Measurements from ENCODE around the gene MAP2. TPM values are rescaled to one million over a fixed set of nuclear protein-coding genes. Genes with fewer than 3 reads are reported as not detected.

MAP2 gene
- total and polyA plus RNA-seq, 2 experiments from 2014 or later: 2.9 to 4.4 TPM

DNA sequence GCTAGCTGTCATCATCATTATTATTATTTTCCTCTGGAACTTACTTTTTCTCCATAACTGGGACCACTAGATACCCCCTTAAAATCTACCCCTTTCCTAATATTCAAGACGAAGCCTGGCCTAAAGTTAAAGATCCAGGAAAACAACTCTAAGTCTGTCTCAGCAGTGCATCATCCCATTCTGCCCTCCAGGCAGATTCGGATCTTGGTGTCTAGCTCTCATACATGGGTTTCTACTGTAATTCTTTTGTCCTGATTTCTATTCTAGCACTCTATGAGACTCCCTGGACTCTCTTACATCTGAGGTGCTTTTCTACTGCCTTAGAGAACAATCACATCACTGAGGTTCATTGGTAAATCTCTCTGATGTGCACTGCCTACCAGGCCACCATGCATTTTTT, 35.5 kb downstream of the MAP2 start:
- H3K4me1 ChIP-seq (ENCODE audit: insufficient read depth): peaks cover 17% of the 10 kb centered on the region
- TF ChIP-seq ZNF114 (CRISPR knock-in tag; IDR thresholded peaks at IDR 0.05): no peak
- no peak for TF ChIP-seq ETS1 (IDR thresholded peaks at IDR 0.05)
- TF ChIP-seq POLR2AphosphoS5 (IDR thresholded peaks at IDR 0.05; ENCODE audit: low read depth): no peak
- no peak for TF ChIP-seq STAT1 (IDR thresholded peaks at IDR 0.05; ENCODE audit: unreplicated experiment)
- TF ChIP-seq, protein P1, sequence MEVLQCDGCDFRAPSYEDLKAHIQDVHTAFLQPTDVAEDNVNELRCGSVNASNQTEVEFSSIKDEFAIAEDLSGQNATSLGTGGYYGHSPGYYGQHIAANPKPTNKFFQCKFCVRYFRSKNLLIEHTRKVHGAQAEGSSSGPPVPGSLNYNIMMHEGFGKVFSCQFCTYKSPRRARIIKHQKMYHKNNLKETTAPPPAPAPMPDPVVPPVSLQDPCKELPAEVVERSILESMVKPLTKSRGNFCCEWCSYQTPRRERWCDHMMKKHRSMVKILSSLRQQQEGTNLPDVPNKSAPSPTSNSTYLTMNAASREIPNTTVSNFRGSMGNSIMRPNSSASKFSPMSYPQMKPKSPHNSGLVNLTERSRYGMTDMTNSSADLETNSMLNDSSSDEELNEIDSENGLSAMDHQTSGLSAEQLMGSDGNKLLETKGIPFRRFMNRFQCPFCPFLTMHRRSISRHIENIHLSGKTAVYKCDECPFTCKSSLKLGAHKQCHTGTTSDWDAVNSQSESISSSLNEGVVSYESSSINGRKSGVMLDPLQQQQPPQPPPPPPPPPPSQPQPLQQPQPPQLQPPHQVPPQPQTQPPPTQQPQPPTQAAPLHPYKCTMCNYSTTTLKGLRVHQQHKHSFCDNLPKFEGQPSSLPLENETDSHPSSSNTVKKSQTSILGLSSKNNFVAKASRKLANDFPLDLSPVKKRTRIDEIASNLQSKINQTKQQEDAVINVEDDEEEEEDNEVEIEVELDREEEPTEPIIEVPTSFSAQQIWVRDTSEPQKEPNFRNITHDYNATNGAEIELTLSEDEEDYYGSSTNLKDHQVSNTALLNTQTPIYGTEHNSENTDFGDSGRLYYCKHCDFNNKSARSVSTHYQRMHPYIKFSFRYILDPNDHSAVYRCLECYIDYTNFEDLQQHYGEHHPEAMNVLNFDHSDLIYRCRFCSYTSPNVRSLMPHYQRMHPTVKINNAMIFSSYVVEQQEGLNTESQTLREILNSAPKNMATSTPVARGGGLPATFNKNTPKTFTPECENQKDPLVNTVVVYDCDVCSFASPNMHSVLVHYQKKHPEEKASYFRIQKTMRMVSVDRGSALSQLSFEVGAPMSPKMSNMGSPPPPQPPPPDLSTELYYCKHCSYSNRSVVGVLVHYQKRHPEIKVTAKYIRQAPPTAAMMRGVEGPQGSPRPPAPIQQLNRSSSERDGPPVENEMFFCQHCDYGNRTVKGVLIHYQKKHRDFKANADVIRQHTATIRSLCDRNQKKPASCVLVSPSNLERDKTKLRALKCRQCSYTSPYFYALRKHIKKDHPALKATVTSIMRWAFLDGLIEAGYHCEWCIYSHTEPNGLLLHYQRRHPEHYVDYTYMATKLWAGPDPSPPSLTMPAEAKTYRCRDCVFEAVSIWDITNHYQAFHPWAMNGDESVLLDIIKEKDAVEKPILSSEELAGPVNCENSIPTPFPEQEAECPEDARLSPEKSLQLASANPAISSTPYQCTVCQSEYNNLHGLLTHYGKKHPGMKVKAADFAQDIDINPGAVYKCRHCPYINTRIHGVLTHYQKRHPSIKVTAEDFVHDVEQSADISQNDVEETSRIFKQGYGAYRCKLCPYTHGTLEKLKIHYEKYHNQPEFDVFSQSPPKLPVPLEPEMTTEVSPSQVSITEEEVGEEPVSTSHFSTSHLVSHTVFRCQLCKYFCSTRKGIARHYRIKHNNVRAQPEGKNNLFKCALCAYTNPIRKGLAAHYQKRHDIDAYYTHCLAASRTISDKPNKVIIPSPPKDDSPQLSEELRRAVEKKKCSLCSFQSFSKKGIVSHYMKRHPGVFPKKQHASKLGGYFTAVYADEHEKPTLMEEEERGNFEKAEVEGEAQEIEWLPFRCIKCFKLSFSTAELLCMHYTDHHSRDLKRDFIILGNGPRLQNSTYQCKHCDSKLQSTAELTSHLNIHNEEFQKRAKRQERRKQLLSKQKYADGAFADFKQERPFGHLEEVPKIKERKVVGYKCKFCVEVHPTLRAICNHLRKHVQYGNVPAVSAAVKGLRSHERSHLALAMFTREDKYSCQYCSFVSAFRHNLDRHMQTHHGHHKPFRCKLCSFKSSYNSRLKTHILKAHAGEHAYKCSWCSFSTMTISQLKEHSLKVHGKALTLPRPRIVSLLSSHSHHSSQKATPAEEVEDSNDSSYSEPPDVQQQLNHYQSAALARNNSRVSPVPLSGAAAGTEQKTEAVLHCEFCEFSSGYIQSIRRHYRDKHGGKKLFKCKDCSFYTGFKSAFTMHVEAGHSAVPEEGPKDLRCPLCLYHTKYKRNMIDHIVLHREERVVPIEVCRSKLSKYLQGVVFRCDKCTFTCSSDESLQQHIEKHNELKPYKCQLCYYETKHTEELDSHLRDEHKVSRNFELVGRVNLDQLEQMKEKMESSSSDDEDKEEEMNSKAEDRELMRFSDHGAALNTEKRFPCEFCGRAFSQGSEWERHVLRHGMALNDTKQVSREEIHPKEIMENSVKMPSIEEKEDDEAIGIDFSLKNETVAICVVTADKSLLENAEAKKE (CRISPR knock-in tag; IDR thresholded peaks at IDR 0.05): no peak
- TF ChIP-seq CREB1 (CRISPR knock-in tag; IDR thresholded peaks at IDR 0.05; ENCODE audit: low read depth): no peak
- TF ChIP-seq, protein P2, sequence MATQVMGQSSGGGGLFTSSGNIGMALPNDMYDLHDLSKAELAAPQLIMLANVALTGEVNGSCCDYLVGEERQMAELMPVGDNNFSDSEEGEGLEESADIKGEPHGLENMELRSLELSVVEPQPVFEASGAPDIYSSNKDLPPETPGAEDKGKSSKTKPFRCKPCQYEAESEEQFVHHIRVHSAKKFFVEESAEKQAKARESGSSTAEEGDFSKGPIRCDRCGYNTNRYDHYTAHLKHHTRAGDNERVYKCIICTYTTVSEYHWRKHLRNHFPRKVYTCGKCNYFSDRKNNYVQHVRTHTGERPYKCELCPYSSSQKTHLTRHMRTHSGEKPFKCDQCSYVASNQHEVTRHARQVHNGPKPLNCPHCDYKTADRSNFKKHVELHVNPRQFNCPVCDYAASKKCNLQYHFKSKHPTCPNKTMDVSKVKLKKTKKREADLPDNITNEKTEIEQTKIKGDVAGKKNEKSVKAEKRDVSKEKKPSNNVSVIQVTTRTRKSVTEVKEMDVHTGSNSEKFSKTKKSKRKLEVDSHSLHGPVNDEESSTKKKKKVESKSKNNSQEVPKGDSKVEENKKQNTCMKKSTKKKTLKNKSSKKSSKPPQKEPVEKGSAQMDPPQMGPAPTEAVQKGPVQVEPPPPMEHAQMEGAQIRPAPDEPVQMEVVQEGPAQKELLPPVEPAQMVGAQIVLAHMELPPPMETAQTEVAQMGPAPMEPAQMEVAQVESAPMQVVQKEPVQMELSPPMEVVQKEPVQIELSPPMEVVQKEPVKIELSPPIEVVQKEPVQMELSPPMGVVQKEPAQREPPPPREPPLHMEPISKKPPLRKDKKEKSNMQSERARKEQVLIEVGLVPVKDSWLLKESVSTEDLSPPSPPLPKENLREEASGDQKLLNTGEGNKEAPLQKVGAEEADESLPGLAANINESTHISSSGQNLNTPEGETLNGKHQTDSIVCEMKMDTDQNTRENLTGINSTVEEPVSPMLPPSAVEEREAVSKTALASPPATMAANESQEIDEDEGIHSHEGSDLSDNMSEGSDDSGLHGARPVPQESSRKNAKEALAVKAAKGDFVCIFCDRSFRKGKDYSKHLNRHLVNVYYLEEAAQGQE (IDR thresholded peaks at IDR 0.05; ENCODE audit: unreplicated experiment): no peak
- TF ChIP-seq EZH2 (IDR thresholded peaks at IDR 0.05; ENCODE audit: low read depth, unreplicated experiment): no peak
- TF ChIP-seq JUNB (IDR thresholded peaks at IDR 0.05; ENCODE audit: unreplicated experiment): no peak
- H3K27ac ChIP-seq (ENCODE audit: low read depth): no peak overlapping the region
- no peaks in the 10 kb centered on the region for H3K36me3 ChIP-seq (ENCODE audit: insufficient read depth)
- Mint-ChIP-seq H3K27ac (no peak overlapping the region), H3K27me3 (ENCODE audit: insufficient read depth, low read depth, poor library complexity) (peaks cover 2% of the 10 kb centered on the region), H3K4me3 (no peak overlapping the region), H3K36me3 (ENCODE audit: low read depth) (peaks cover 2% of the 10 kb centered on the region; the same call in 1 of the 3 replicates), H3K9me3 (peaks cover 2% of the 10 kb centered on the region; the same call in 1 of the 3 replicates), H3K4me1 (peaks cover 32% of the 10 kb centered on the region)
- H3F3A ChIP-seq (replicated peaks; ENCODE audit: low read depth): no peaks in the 10 kb centered on the region
- ATAC-seq (no peak), DNase-seq (ENCODE audit: low spot score) (no peak)
- no peak overlapping the region for H3K4me3 ChIP-seq
- no peak overlapping the region for H3K4me2 ChIP-seq
- H2AFZ ChIP-seq: no peak overlapping the region
- H3K9me2 ChIP-seq (ENCODE audit: insufficient read depth): no peaks in the 10 kb centered on the region
- no peaks in the 10 kb centered on the region for H4K20me1 ChIP-seq (replicated peaks; ENCODE audit: insufficient read depth)
- H3K27me3 ChIP-seq (ENCODE audit: insufficient read depth): no peaks in the 10 kb centered on the region
- no peaks in the 10 kb centered on the region for H3K79me2 ChIP-seq (replicated peaks; ENCODE audit: insufficient read depth)

All from GM23338 (cell line).